Measurements from ENCODE around the gene SIGLEC8.
"Not testable (repeated sequence)": the region's sequence is repeated elsewhere in the genome, so short reads cannot be mapped to it uniquely, and the experiment has no call there.

SIGLEC8 gene

GRCh38 chr19:51470966-51471365 lies 12.7 kb upstream of the SIGLEC8 start:
- H3K27ac ChIP-seq, result no peak overlapping the region
- TF ChIP-seq CTCF (IDR thresholded peaks at IDR 0.05) (no peak), ZFX (IDR thresholded peaks at IDR 0.05; ENCODE audit: borderline replicate concordance) (no peak)

- H3K27ac ChIP-seq, result no peak overlapping the region
Observed at GRCh38 chr19:51469629-51470028, 11.4 kb upstream of the SIGLEC8 start.

GRCh38 chr19:51469162-51469561 lies 10.9 kb upstream of the SIGLEC8 start:
- H3K27ac ChIP-seq, result no peak overlapping the region

More at GRCh38 chr19:51469629-51470028, 11.4 kb upstream of the SIGLEC8 start:
- TF ChIP-seq ZFX (IDR thresholded peaks at IDR 0.05; ENCODE audit: borderline replicate concordance) (no peak), CTCF (IDR thresholded peaks at IDR 0.05) (no peak)

GRCh38 chr19:51468545-51468920 lies 10.3 kb upstream of the SIGLEC8 start:
- TF ChIP-seq CTCF (IDR thresholded peaks at IDR 0.05) (no peak), ZFX (IDR thresholded peaks at IDR 0.05; ENCODE audit: borderline replicate concordance) (no peak)
- no peak overlapping the region for H3K27ac ChIP-seq

More at GRCh38 chr19:51469162-51469561, 10.9 kb upstream of the SIGLEC8 start:
- no peak for TF ChIP-seq CTCF (IDR thresholded peaks at IDR 0.05)
- TF ChIP-seq ZFX (IDR thresholded peaks at IDR 0.05; ENCODE audit: borderline replicate concordance), result no peak

- TF ChIP-seq ZFX (IDR thresholded peaks at IDR 0.05; ENCODE audit: borderline replicate concordance) (no peak), CTCF (IDR thresholded peaks at IDR 0.05) (no peak)
- H3K27ac ChIP-seq, result no peak overlapping the region
Observed at GRCh38 chr19:51467864-51468544, 9.8 kb upstream of the SIGLEC8 start.

GRCh38 chr19:51466723-51467122 lies 8.5 kb upstream of the SIGLEC8 start:
- TF ChIP-seq CTCF (IDR thresholded peaks at IDR 0.05) (no peak), ZFX (IDR thresholded peaks at IDR 0.05; ENCODE audit: borderline replicate concordance) (no peak)
- H3K27ac ChIP-seq, result no peak overlapping the region

GRCh38 chr19:51463976-51464581 lies 5.8 kb upstream of the SIGLEC8 start:
- H3K27ac ChIP-seq, result not testable (repeated sequence)

Data from 22Rv1 (cell line).